ENCODE results near the gene RAB30. TPM values are rescaled to one million over a fixed set of nuclear protein-coding genes. Genes with fewer than 3 reads are reported as not detected.

Gene RAB30
- total and polyA plus RNA-seq, 9 of the 15 experiments (the other 6 are each of a cell fraction or from before 2014, with no cell fraction given): 0.29 to 1.3 (median 1.0) TPM

GRCh38 chr11:82980292-82980691, 91.4 kb downstream of the RAB30 start:
- no peaks in the 10 kb centered on the region for H4K20me1 ChIP-seq (replicated peaks; ENCODE audit: control insufficient read depth, insufficient read depth, low read length)
- no TSS peak for BruUV-seq (replicated peaks)
- H3K9me3 ChIP-seq (replicated peaks; ENCODE audit: control insufficient read depth, insufficient read depth, low read depth, low read length): no peaks in the 10 kb centered on the region
- peaks cover 6 to 8% of the 10 kb centered on the region in 2 experiments; a peak in 2 of 5 replicates for H3K4me1 ChIP-seq (replicated peaks in 1 of 2; ENCODE audit: control insufficient read depth in 2 of 2, insufficient read depth in 2 of 2, low read length in 2 of 2)
- DNase-seq (ENCODE audit: extremely low read depth in 1 of 4, low spot score in 3 of 4) (no peak), ATAC-seq (no peak), FAIRE-seq (no peak)
- no peaks in the 10 kb centered on the region for H3K9me1 ChIP-seq (ENCODE audit: control insufficient read depth, insufficient read depth, low read length)
- in situ Hi-C loops (cut with MboI) (no loop called here), intact Hi-C loops (cut with micrococcal nuclease) (loop anchor here (5.0 kb wide), 1 partner anchor 472 kb away; no protein-coding TSS in a partner anchor)
- no peak overlapping the region for H2AFZ ChIP-seq (ENCODE audit: low read depth, low read length)
- H3K4me3 ChIP-seq: no peak overlapping the region
- no peaks in the 10 kb centered on the region for H3K79me2 ChIP-seq (ENCODE audit: control insufficient read depth, insufficient read depth, low read length)
- CTCF ChIA-PET (ENCODE audit: low intra/inter-chr PET ratio): no interaction called here
- no peak overlapping the region for H3K9ac ChIP-seq (ENCODE audit: insufficient read depth in 1 of 2, low read depth in 2 of 2, low read length in 2 of 2)
- H3K36me3 ChIP-seq (ENCODE audit: control insufficient read depth, insufficient read depth, low read length): no peaks in the 10 kb centered on the region
- H3K27me3 ChIP-seq (ENCODE audit: control insufficient read depth in 2 of 2, insufficient read depth in 2 of 2, low read length in 2 of 2): no peaks in the 10 kb centered on the region
- H3K27ac ChIP-seq (ENCODE audit: extremely low read depth, low read depth, low read length): no peak overlapping the region
- no peak overlapping the region for H3K4me2 ChIP-seq (ENCODE audit: insufficient read depth, low read length)
- POLR2A ChIA-PET: interaction anchor here (1.3 kb wide), 1 partner anchor 80 kb away, joined by 4 read pairs; the partner anchor contains the start of gene PRCP
- TF ChIP-seq RERE (CRISPR knock-in tag; IDR thresholded peaks at IDR 0.05; ENCODE audit: borderline replicate concordance) (no peak), MLLT1 (IDR thresholded peaks at IDR 0.05) (no peak), BRD4 (IDR thresholded peaks at IDR 0.05) (no peak), E4F1 (CRISPR knock-in tag; IDR thresholded peaks at IDR 0.05; ENCODE audit: borderline replicate concordance) (no peak), NFE2 (IDR thresholded peaks at IDR 0.05; ENCODE audit: low read depth) (no peak), KAT8 (IDR thresholded peaks at IDR 0.05; ENCODE audit: low read depth) (no peak), ZFP1 (CRISPR knock-in tag; IDR thresholded peaks at IDR 0.05) (no peak), ZNF133 (CRISPR knock-in tag; IDR thresholded peaks at IDR 0.05) (no peak)
- TF ChIP-seq, protein P1, sequence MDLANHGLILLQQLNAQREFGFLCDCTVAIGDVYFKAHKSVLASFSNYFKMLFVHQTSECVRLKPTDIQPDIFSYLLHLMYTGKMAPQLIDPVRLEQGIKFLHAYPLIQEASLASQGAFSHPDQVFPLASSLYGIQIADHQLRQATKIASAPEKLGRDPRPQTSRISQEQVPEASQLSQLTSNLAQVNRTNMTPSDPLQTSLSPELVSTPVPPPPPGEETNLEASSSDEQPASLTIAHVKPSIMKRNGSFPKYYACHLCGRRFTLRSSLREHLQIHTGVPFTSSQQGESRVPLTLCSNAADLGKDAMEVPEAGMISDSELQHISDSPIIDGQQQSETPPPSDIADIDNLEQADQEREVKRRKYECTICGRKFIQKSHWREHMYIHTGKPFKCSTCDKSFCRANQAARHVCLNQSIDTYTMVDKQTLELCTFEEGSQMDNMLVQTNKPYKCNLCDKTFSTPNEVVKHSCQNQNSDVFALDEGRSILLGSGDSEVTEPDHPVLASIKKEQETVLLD (IDR thresholded peaks at IDR 0.05): no peak
- TF ChIP-seq, protein P2, sequence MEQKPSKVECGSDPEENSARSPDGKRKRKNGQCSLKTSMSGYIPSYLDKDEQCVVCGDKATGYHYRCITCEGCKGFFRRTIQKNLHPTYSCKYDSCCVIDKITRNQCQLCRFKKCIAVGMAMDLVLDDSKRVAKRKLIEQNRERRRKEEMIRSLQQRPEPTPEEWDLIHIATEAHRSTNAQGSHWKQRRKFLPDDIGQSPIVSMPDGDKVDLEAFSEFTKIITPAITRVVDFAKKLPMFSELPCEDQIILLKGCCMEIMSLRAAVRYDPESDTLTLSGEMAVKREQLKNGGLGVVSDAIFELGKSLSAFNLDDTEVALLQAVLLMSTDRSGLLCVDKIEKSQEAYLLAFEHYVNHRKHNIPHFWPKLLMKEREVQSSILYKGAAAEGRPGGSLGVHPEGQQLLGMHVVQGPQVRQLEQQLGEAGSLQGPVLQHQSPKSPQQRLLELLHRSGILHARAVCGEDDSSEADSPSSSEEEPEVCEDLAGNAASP (IDR thresholded peaks at IDR 0.05): no peak
